ENCODE data around the gene DEXI.
"Not testable (repeated sequence)": the region's sequence is repeated elsewhere in the genome, so short reads cannot be mapped to it uniquely, and the experiment has no call there.

DEXI gene

GRCh38 chr16:10941935-10942351, 325 bp downstream of the DEXI start:
- not testable (repeated sequence) for DNase-seq (ENCODE audit: low read depth, low spot score)

GRCh38 chr16:10941127-10941933, 938 bp downstream of the DEXI start:
- no peak for DNase-seq (ENCODE audit: low read depth, low spot score)

GRCh38 chr16:10940501-10941079, 1.7 kb downstream of the DEXI start:
- DNase-seq (ENCODE audit: low read depth, low spot score), result no peak

GRCh38 chr16:10939649-10940234, 2.5 kb downstream of the DEXI start:
- DNase-seq (ENCODE audit: low read depth, low spot score), result no peak

GRCh38 chr16:10938796-10939648, 3.2 kb downstream of the DEXI start:
- DNase-seq (ENCODE audit: low read depth, low spot score), result no peak

GRCh38 chr16:10938321-10938720, 3.9 kb downstream of the DEXI start:
- DNase-seq (ENCODE audit: low read depth, low spot score), result no peak

- DNase-seq (ENCODE audit: low read depth, low spot score), result no peak
These were observed 5.0 kb downstream of the DEXI start for GRCh38 chr16:10937068-10937859.

GRCh38 chr16:10936272-10936984, 5.8 kb downstream of the DEXI start:
- DNase-seq (ENCODE audit: low read depth, low spot score), result no peak

GRCh38 chr16:10935226-10935915, 6.9 kb downstream of the DEXI start:
- no peak for DNase-seq (ENCODE audit: low read depth, low spot score)

GRCh38 chr16:10934325-10935107, 7.8 kb downstream of the DEXI start:
- DNase-seq (ENCODE audit: low read depth, low spot score), result no peak

- no peak for DNase-seq (ENCODE audit: low read depth, low spot score)
These were observed 8.4 kb downstream of the DEXI start for GRCh38 chr16:10933865-10934264.

GRCh38 chr16:10932959-10933710, 9.1 kb downstream of the DEXI start:
- DNase-seq (ENCODE audit: low read depth, low spot score), result no peak

GRCh38 chr16:10931977-10932632, 10.2 kb downstream of the DEXI start:
- no peak for DNase-seq (ENCODE audit: low read depth, low spot score)

GRCh38 chr16:10931134-10931533, 11.1 kb downstream of the DEXI start:
- no peak for DNase-seq (ENCODE audit: low read depth, low spot score)

GRCh38 chr16:10930755-10931093, 11.5 kb downstream of the DEXI start:
- no peak for DNase-seq (ENCODE audit: low read depth, low spot score)

GRCh38 chr16:10929853-10930754, 12.2 kb downstream of the DEXI start:
- no peak for DNase-seq (ENCODE audit: low read depth, low spot score)

GRCh38 chr16:10929097-10929496, 13.2 kb downstream of the DEXI start:
- not testable (repeated sequence) for DNase-seq (ENCODE audit: low read depth, low spot score)

All from smooth muscle cell of the brain vasculature (primary cell).